ENCODE data around the gene MEGF11.

The MEGF11 gene

DNA sequence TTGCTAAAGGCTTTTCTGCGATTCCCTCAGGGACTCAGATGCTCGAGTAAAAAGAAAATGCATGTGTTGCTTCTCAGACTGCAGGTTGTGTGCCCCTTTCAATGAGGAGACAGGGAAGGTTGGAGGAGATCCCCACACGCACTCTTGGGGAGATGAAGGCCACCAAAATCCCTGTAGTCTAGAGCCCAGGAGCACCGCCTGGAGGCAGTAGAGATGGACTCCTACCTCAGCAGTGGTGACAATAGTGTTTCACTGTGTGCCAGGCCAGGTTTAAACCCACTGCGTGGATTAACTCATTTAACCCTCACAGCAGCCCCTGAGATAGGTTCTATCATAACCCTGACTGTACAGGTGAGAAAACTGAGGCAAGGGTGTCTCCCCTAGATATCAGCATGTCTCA, 15.2 kb downstream of the MEGF11 start:
- no peak for DNase-seq

DNA sequence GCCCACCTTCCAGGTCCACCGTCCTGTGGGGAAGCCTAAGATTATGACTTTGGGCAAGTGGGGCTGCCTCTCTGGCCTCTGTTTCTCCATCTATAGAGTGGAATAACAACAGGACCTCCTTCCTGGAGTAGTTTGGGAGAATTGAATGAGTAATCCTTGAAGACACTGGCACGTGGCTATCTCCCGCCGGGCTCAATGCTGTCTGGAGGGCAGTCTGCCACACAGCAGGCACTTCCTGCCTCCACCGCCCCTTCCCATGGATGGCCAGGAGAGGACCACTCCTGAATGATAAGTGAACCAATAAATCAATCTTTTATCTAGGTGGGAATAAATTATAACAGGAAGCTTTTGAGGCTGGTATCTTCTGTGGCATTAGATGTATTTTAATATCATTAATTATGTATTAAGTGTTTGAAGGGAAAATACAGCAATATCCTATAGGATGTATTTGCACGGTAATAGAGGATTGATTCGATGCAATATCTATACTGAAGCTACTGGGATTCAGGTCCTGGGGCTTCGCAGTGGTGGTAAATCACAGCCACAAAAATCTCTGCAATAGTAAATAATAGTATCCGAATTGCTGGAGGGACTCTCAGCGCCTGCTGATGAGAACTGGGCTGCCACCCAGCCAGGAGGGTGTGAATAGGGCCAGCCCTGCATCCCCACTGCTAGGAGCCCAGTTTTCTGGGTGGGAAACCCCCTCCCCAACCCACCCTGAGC, 15.9 kb downstream of the MEGF11 start:
- no peak for DNase-seq

GRCh38 chr15:66236806-66237375, 16.7 kb downstream of the MEGF11 start:
- DNase-seq = no peak

DNA sequence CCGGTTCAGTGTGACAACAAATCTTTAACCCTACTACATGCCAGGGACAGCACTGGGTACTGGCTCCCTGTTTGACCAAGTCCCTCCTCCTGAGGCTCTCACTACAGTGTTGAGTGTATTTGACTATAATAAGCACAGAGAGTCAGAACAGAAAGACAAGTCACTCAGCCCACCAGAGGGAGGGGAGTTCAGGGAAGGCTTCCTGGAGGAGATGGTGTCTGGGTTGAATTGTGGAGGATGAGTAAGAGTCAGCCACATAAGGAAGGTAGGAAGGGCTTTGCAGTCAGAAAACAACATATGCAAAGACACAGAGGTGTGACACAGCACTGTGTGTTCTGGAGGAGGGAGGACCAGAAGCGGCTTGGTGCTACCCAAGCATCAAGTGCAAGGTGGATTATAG, 17.7 kb downstream of the MEGF11 start:
- no peak for DNase-seq

DNA sequence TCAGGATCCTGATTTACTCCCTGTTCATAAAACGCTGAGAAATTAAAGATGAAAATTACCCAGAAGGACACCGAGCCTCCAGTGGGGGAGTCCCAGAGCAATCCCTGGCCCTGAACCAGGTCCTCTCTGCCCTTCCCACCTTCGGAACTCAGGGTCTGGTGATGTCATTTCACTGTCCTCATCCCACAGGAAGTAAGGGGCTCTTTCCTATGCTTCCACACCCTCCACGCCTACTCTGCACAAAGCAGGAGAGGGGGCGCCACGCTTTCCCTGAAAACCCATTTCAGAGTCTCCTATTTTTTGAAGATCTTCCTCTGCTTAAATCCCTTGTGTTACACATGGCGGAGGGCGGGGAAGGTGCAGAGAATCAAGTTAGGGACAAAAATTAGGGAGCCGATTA, 18.8 kb downstream of the MEGF11 start:
- DNase-seq = no peak

- DNase-seq = no peak
Observed at GRCh38 chr15:66233487-66234415, 19.8 kb downstream of the MEGF11 start.

GRCh38 chr15:66232267-66232625, 21.3 kb downstream of the MEGF11 start:
- DNase-seq = no peak

GRCh38 chr15:66231394-66232266, 21.9 kb downstream of the MEGF11 start:
- DNase-seq = no peak

- no peak for DNase-seq
Observed at GRCh38 chr15:66229790-66230465, 23.6 kb downstream of the MEGF11 start.

GRCh38 chr15:66228807-66229735, 24.5 kb downstream of the MEGF11 start:
- DNase-seq = no peak

DNA sequence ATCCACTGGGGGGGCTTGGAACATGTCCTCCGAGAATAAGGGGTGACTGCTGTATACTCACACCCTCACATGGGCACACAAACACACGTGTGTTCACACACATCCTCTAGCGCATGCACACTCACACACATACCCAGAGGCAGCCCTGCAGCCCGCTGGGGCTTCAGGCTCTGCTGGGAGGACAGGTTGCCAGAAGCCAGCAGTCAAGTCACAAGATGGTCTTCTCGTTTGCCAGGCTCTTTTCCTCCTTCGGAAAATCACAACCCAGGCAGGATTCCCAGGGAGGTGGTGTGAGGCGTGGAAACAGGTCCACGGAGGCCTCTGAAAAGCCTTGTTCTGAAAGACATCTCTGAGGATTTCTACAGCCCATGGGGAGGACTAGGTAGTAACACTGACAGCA, 26.8 kb downstream of the MEGF11 start:
- DNase-seq = no peak

DNA sequence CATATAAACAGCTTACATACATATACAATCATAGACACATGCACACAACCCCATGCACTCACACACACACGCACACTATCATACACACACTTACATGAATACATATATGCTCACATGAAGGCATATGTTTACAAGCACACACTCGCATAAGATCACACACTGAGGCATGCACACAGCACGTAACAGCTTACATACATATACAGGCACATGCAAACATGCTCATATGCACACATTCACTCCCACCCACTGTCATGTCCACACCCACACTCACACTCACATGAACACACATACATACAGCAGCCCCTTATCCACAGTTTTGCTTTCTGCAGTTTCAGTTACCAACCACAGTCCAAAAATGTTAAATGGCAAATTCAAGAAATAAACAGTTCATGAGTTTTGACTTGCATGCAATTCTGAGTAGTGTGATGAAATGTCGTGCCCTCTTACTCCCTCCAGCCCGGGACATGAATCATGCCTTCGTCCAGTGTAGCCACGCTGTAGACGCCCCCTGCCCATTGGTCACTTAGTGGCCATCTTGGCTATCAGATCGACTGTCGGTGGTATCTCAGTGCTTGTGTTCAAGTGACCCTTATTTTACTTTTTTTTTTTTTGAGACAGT, 27.8 kb downstream of the MEGF11 start:
- DNase-seq = no peak

- DNase-seq = peak; percentile 25
Observed at GRCh38 chr15:66224946-66225345, 28.6 kb downstream of the MEGF11 start.

GRCh38 chr15:66222273-66223198, 31.0 kb downstream of the MEGF11 start:
- no peak for DNase-seq

DNA sequence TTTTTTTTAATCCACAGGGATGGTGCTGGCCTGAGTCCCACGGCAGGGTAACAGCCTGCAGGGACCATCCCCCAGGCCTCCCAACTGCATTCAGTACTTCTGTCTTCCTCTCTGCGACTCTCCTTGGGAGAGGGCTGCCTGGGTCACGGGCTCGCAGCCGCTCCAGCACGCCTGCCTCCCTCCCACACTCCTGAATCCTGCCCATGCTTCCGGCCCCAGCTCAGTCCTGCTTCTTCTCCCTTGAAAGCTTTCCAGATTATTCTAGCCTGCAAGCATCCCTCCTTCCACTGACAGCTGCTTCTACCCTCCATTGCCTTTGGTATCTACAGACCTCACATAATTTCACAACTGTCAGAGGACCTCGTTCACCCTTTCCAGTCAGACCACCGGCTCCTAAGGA, 32.4 kb downstream of the MEGF11 start:
- no peak for DNase-seq

DNA sequence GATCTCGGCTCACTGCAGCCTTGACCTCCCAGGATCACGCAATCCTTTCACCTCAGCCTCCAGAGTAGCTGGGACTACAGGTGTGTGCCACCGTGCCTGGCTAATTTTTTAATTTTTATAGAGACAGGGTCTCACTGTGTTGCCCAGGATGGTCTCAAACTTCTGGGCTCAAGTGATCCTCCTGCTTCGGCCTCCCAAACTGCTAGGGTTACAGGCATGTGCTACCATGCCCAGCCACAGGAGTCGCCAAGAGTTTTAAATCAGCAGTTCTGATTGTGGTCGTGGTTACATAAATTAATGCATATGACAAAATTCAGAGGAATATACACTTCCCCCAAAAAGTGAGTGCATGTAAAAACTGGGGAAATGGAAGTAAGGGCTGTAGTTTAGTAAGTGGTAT, 32.9 kb downstream of the MEGF11 start:
- DNase-seq = no peak

DNA sequence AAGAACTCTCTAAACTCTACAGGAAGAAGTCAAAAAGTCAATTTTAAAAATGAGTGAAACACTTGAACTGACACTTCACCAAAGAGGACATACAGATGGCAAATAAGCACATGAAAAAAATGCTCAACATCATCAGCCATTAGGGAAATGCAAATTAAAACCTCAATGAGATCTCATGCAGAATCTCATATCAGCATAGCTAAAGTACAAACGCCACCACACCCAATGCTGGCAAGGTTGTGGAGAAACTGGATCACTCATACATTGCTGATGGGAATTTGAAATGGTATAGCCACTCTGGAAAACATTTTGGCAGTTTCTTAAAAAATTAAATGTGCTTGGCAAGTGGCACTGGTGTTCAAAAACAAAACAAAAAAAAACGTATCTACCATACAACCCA, 34.2 kb downstream of the MEGF11 start:
- no peak for DNase-seq

DNA sequence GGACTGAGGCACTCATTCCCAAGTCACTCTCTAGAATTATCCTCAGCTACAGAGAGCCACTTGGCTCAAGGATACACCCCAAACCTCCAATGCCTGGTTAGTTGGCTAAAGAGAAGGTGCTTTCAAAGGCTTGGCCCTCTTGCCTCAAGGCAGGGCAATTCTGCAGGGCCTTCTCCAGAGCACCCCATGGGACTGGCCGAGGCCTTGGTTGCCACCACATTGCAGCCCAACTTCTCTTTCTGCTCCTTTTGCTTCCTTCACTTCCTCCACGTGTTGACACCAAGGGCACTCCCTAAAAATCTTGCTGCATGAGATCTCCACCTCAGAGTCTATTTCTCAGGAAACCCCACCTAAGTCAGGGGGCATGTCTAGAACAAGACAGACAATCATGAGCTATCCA, 36.7 kb downstream of the MEGF11 start:
- no peak for DNase-seq

- DNase-seq = no peak
Observed at GRCh38 chr15:66215811-66216210, 37.7 kb downstream of the MEGF11 start.

DNA sequence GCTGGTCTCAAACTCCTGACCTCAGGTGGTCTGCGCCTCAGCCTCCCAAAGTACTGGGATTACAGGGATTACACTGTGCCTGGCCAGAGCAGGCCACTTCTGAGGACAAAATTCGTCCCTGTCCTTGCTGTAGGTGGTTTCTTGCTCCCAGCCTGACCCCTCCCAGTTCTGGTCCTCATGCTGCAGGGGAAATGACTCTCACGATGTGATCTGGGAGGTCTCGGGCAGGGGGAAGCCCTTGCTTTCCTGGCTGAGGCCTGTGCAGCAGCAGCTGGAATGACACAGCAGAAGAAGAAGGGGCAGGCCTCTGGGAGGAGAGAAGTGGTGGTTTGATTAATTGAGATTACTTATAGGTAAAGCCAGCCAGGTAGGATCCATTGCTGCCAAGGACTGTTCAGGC, 39.3 kb downstream of the MEGF11 start:
- DNase-seq = no peak
